ENCODE data around the gene NTM.

- TF ChIP-seq CTCF (IDR thresholded peaks at IDR 0.05; ENCODE audit: poor library complexity, severe bottlenecking) = no peak
- TF ChIP-seq EP300 (conservative IDR thresholded peaks at IDR 0.05; ENCODE audit: poor library complexity, severe bottlenecking) = no peak
These were observed 132.6 kb downstream of the NTM start for GRCh38 chr11:131503017-131503416.

Data from neural cell (in vitro differentiated cells).